Measurements from ENCODE around the gene DOK7.

- no peak for TF ChIP-seq POLR2AphosphoS5 (IDR thresholded peaks at IDR 0.05; ENCODE audit: low read depth, low read length)
- TF ChIP-seq TAF1 (IDR thresholded peaks at IDR 0.05; ENCODE audit: borderline replicate concordance, insufficient read depth, low read length): no peak
These were observed 10.3 kb downstream of the DOK7 start for GRCh38 chr4:3473181-3473950.
